Left lung (tissue), 10 donors: Measurements from ENCODE around the gene SDCCAG8. TPM values are rescaled to one million over a fixed set of nuclear protein-coding genes. Genes with fewer than 3 reads are reported as not detected.

ENCODE experiments used
- ATAC-seq: fragments of 200-7000 bp; cut with Tn5 transposase; one replicate; pipeline ENCODE4 v1.9.1; 2020; ENCODE audit warnings: moderate library complexity
- DNase-seq, 4 donors: peaks; one replicate each; pipeline ENCODE4 v3.0.0-alpha.2; 2013 to 2020
- H3K27ac ChIP-seq, 2 donors: fragments of 200-600 bp; sonication (generic) in 1 of 2; one replicate each; pipeline versions ENCODE4 v1.5.0 to v1.8.0; 2020 to 2021
- H3K27me3 ChIP-seq, 2 donors: fragments of 200-600 bp; sonication (generic) in 1 of 2; one replicate each; pipeline versions ENCODE4 v1.5.0 to v1.8.0; 2020 to 2021
- H3K36me3 ChIP-seq, 2 donors: fragments of 200-600 bp; sonication (generic) in 1 of 2; one replicate each; pipeline versions ENCODE4 v1.5.0 to v1.8.0; 2020 to 2021
- H3K4me1 ChIP-seq, 2 donors: fragments of 200-600 bp; one replicate each; pipeline ENCODE4 v1.8.0; 2021
- H3K4me3 ChIP-seq, 2 donors: fragments of 200-600 bp; sonication (generic) in 1 of 2; one replicate each; pipeline versions ENCODE4 v1.5.0 to v1.8.0; 2020 to 2021; ENCODE audit warnings: mild to moderate bottlenecking in 1 of 2
- H3K9me3 ChIP-seq, 2 donors: fragments of 200-600 bp; sonication (generic) in 1 of 2; one replicate each; pipeline versions ENCODE4 v1.5.0 to v1.8.0; 2020 to 2021
- CTCF ChIP-seq, 2 donors: fragments of 200-600 bp; sonication (generic) in 1 of 2; IDR thresholded peaks; one replicate each; pipeline versions ENCODE4 v1.5.0 to v1.8.0; 2021; ENCODE audit warnings: antibody characterized with exemption in 2 of 2
- intact Hi-C, 2 donors: fragments of 100-400 bp; cut with DNase I; formaldehyde crosslinking; loops; one replicate each; pipeline versions ENCODE4 v1.11.2 to v1.14.2; 2022
- polyA plus RNA-seq, 6 donors: library from polyadenylated mRNA; unstranded; fragments of 120-200 nt; gene quantifications; one replicate each; pipeline ENCODE4 v1.2.1, GENCODE V29; 2013; ENCODE audit not compliant: insufficient read length in 6 of 6
- total RNA-seq, 2 donors: library from RNA; stranded (reverse); fragmentation: NEBNext Ultra II Directional; extraction: Animal tissue kit (Norgen Biotek cat#: 25700); gene quantifications; one replicate each; pipeline ENCODE4 v1.2.1, GENCODE V29; 2021
- donor health status: DM: no; HTN: yes; CAD: no.
- donor health status: DM: no; HTN: no; CAD: no.

The SDCCAG8 gene
- total and polyA plus RNA-seq, 8 donors: 36.6 to 83.7 (median 44.6) TPM

GRCh38 chr1:243388276-243388675 lies 132.4 kb downstream of the SDCCAG8 start:
- no peak for DNase-seq

GRCh38 chr1:243390162-243390791 lies 134.4 kb downstream of the SDCCAG8 start:
- Histone ChIP-seq H3K27ac (no peak overlapping the region), H3K9me3 (no peaks in the 10 kb centered on the region), H3K27me3 (no peaks in the 10 kb centered on the region), H3K4me3 (no peak overlapping the region), H3K4me1 (no peaks in the 10 kb centered on the region), H3K36me3 (no peaks in the 10 kb centered on the region)
- no peak for DNase-seq
- no peak for TF ChIP-seq CTCF (IDR thresholded peaks at IDR 0.05)
- no peak for ATAC-seq
- intact Hi-C loops: no loop called here

More at GRCh38 chr1:243388276-243388675, 132.4 kb downstream of the SDCCAG8 start:
- H3K4me1 ChIP-seq: no peaks in the 10 kb centered on the region
- H3K36me3 ChIP-seq: peaks cover 0 to 15% of the 10 kb centered on the region in 2 donors
- H3K4me3 ChIP-seq: no peak overlapping the region
- no peak for ATAC-seq
- no peaks in the 10 kb centered on the region for H3K9me3 ChIP-seq
- H3K27ac ChIP-seq: no peak overlapping the region
- H3K27me3 ChIP-seq: no peaks in the 10 kb centered on the region
- intact Hi-C loops: no loop called here
- no peak for TF ChIP-seq CTCF (IDR thresholded peaks at IDR 0.05)

GRCh38 chr1:243391355-243391754 lies 135.5 kb downstream of the SDCCAG8 start:
- intact Hi-C loops: no loop called here
- Histone ChIP-seq H3K36me3 (no peaks in the 10 kb centered on the region), H3K4me1 (no peaks in the 10 kb centered on the region), H3K9me3 (no peaks in the 10 kb centered on the region), H3K27ac (no peak overlapping the region), H3K27me3 (no peaks in the 10 kb centered on the region), H3K4me3 (no peak overlapping the region)
- TF ChIP-seq CTCF (IDR thresholded peaks at IDR 0.05): no peak
- no peak for DNase-seq
- ATAC-seq: no peak

GRCh38 chr1:243393096-243393495 lies 137.3 kb downstream of the SDCCAG8 start:
- Histone ChIP-seq H3K4me1 (no peaks in the 10 kb centered on the region), H3K9me3 (no peaks in the 10 kb centered on the region), H3K27ac (no peak overlapping the region), H3K36me3 (no peaks in the 10 kb centered on the region), H3K4me3 (no peak overlapping the region), H3K27me3 (no peaks in the 10 kb centered on the region)
- ATAC-seq: no peak
- TF ChIP-seq CTCF (IDR thresholded peaks at IDR 0.05): no peak
- intact Hi-C loops: no loop called here
- DNase-seq: no peak

- H3K27me3 ChIP-seq: no peaks in the 10 kb centered on the region
- no peak overlapping the region for H3K4me3 ChIP-seq
- DNase-seq (no peak), ATAC-seq (no peak)
- H3K27ac ChIP-seq: no peak overlapping the region
- no peaks in the 10 kb centered on the region for H3K4me1 ChIP-seq
- no peak for TF ChIP-seq CTCF (IDR thresholded peaks at IDR 0.05)
- intact Hi-C loops: no loop called here
- no peaks in the 10 kb centered on the region for H3K36me3 ChIP-seq
- no peaks in the 10 kb centered on the region for H3K9me3 ChIP-seq
These were observed 138.2 kb downstream of the SDCCAG8 start for GRCh38 chr1:243394066-243394465.
